Gastrocnemius medialis (tissue), 4 donors: ENCODE data around the gene LRRC45.

Experiments
- POLR2A ChIP-seq, 2 donors: fragments of 450-650 bp; IDR thresholded peaks; one replicate each; pipeline ENCODE4 v1.6.1; 2017; ENCODE audit warnings: antibody characterized with exemption in 2 of 2, mild to moderate bottlenecking in 2 of 2, moderate library complexity in 2 of 2
- TF ChIP-seq, protein P1 (sequence below), 5 experiments: fragments of 450-650 bp in 3 of 5; fragments of 200-600 bp in 2 of 5; sonication (generic) in 2 of 5; IDR thresholded peaks in 4 of 5; conservative IDR thresholded peaks in 1 of 5; 1 replicate in 4 of 5; 2 replicates in 1 of 5; pipeline ENCODE4 v1.5.1; 2016 to 2019; ENCODE audit warnings: antibody characterized with exemption in 5 of 5, mild to moderate bottlenecking in 3 of 5, moderate library complexity in 3 of 5

DNA sequence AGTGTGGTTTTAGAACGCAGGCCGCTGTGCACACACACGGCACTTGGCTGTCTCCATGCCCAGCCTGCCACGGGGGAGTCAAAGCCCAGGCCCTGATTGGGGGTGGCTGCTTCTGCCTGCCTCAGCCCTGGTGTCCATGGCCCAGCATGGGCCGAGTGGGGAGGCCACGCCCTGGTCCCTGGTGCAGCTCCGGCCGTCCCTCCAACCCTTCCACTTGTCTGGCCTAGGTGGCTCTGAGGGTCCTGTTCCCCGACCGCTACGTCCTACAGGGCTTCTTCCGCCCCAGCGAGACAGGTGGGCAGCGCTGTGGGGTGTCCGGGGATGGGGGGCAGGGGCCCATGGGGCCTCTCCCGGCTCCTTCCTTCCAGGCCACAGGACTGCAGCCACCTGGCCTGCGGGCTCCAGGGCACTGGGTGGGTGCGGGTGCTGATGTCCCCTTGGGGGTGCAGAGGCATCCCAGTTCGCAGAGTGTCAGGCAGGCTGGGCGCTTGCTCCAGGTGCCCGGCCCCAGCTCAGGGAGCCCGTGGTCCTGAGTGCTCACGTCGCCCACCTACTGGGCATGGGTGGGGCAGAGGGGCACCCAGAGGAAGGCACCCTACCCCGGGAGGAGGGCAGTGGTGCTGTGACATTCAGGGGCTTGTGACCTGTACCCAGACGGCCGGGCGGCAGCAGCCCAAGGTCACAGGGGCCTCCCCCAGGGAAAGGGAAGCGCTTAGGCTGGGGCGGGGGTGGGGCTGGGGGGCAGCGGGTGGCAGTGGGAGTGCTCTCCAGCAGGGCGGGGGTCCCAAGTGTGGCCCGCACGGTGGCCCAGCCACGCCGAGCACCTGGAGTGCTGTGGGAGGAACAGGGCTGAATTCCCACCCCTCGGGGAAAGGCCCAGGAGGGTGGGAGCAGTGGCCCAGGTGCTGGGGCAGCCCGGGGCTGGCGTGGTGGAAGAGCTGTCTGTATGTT lies 12.3 kb upstream of the LRRC45 start:
- TF ChIP-seq, protein P1, sequence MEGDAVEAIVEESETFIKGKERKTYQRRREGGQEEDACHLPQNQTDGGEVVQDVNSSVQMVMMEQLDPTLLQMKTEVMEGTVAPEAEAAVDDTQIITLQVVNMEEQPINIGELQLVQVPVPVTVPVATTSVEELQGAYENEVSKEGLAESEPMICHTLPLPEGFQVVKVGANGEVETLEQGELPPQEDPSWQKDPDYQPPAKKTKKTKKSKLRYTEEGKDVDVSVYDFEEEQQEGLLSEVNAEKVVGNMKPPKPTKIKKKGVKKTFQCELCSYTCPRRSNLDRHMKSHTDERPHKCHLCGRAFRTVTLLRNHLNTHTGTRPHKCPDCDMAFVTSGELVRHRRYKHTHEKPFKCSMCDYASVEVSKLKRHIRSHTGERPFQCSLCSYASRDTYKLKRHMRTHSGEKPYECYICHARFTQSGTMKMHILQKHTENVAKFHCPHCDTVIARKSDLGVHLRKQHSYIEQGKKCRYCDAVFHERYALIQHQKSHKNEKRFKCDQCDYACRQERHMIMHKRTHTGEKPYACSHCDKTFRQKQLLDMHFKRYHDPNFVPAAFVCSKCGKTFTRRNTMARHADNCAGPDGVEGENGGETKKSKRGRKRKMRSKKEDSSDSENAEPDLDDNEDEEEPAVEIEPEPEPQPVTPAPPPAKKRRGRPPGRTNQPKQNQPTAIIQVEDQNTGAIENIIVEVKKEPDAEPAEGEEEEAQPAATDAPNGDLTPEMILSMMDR (IDR thresholded peaks at IDR 0.05 in 4 of 5, conservative IDR thresholded peaks at IDR 0.05 in 1 of 5) = no peak
- no peak for TF ChIP-seq POLR2A (IDR thresholded peaks at IDR 0.05)
